Endothelial cell of umbilical vein (primary cell): Measurements from ENCODE around the gene DMRT3.

Experiments
- EZH2 ChIP-seq: IDR thresholded peaks from 2 replicates; pipeline ENCODE4 v1.6.1; 2012; ENCODE audit warnings: borderline replicate concordance, low read depth, mild to moderate bottlenecking, moderate library complexity, low read length, inconsistent platforms; ENCODE audit not compliant: severe bottlenecking
- FOS ChIP-seq: IDR thresholded peaks from 2 replicates; pipeline ENCODE4 v1.6.1; 2011; ENCODE audit warnings: mild to moderate bottlenecking, low read length, moderate library complexity, borderline replicate concordance; ENCODE audit not compliant: insufficient read depth
- GATA2 ChIP-seq: IDR thresholded peaks from 2 replicates; pipeline ENCODE4 v1.7.0; 2011; ENCODE audit warnings: low read depth, mild to moderate bottlenecking, moderate library complexity, mixed read lengths, low read length; ENCODE audit not compliant: insufficient read length, insufficient read depth
- JUN ChIP-seq: IDR thresholded peaks from 2 replicates; pipeline ENCODE4 v1.6.1; 2011; ENCODE audit warnings: borderline replicate concordance, low read depth; ENCODE audit not compliant: insufficient read length, insufficient read depth
- MYC ChIP-seq: IDR thresholded peaks from one replicate; pipeline ENCODE4 v1.6.1; 2011; ENCODE audit warnings: mild to moderate bottlenecking, low read depth, low read length
- POLR2A ChIP-seq: IDR thresholded peaks from 2 replicates; pipeline ENCODE4 v1.6.1; 2012; ENCODE audit warnings: low read depth, mild to moderate bottlenecking, control low read depth, low read length
- POLR2AphosphoS5 ChIP-seq: IDR thresholded peaks from 2 replicates; pipeline ENCODE4 v1.6.1; 2012; ENCODE audit warnings: low read depth, mild to moderate bottlenecking, control low read depth, low read length, moderate library complexity; ENCODE audit not compliant: insufficient read depth
- TF ChIP-seq, protein P1 (sequence below), 2 donors: IDR thresholded peaks; 1 replicate in 1 of 2; 2 replicates in 1 of 2; pipeline ENCODE4 v1.5.1; 2011; ENCODE audit warnings: low read length in 2 of 2, mild to moderate bottlenecking in 2 of 2, moderate library complexity in 2 of 2, control low read depth in 1 of 2, inconsistent platforms in 1 of 2, low read depth in 1 of 2; ENCODE audit not compliant: insufficient read depth in 1 of 2; ENCODE audit errors: extremely low read depth in 1 of 2
- TF ChIP-seq, protein P2 (sequence below): IDR thresholded peaks from 2 replicates; pipeline ENCODE4 v1.6.1; 2011; ENCODE audit not compliant: insufficient read depth, insufficient read length

- TF ChIP-seq POLR2A (no peak), POLR2AphosphoS5 (no peak), JUN (no peak), MYC (no peak), EZH2 (no peak), FOS (no peak), GATA2 (no peak)
- TF ChIP-seq, protein P1, sequence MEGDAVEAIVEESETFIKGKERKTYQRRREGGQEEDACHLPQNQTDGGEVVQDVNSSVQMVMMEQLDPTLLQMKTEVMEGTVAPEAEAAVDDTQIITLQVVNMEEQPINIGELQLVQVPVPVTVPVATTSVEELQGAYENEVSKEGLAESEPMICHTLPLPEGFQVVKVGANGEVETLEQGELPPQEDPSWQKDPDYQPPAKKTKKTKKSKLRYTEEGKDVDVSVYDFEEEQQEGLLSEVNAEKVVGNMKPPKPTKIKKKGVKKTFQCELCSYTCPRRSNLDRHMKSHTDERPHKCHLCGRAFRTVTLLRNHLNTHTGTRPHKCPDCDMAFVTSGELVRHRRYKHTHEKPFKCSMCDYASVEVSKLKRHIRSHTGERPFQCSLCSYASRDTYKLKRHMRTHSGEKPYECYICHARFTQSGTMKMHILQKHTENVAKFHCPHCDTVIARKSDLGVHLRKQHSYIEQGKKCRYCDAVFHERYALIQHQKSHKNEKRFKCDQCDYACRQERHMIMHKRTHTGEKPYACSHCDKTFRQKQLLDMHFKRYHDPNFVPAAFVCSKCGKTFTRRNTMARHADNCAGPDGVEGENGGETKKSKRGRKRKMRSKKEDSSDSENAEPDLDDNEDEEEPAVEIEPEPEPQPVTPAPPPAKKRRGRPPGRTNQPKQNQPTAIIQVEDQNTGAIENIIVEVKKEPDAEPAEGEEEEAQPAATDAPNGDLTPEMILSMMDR (IDR thresholded peaks at IDR 0.05; ENCODE audit: extremely low read depth in 1 of 2, insufficient read depth in 1 of 2, low read depth in 1 of 2, low read length in 2 of 2) = no peak
- TF ChIP-seq, protein P2, sequence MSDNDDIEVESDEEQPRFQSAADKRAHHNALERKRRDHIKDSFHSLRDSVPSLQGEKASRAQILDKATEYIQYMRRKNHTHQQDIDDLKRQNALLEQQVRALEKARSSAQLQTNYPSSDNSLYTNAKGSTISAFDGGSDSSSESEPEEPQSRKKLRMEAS = no peak
Measured at GRCh38 chr9:995781-996180, 19.3 kb downstream of the DMRT3 start.
